Stimulated activated CD8-positive, alpha-beta memory T cell treated with anti-CD3 and anti-CD28 coated beads, Interleukin-4, amount 100 ng/mL, for 24 hours (primary cell): ENCODE measurements around the gene PLA2G4B.
A peak's percentile ranks its signal among the peaks of the same experiment; 100 is the strongest.

Experiments
- DNase-seq: peaks from one replicate; pipeline ENCODE4 v3.0.0-alpha.2; 2020; ENCODE audit warnings: low read depth

PLA2G4B gene

GRCh38 chr15:41806291-41807181 is 32.1 kb upstream of the PLA2G4B start:
- DNase-seq = no peak

GRCh38 chr15:41809121-41809520 is 29.5 kb upstream of the PLA2G4B start:
- DNase-seq = no peak

- no peak for DNase-seq
These were observed 29.0 kb upstream of the PLA2G4B start for GRCh38 chr15:41809526-41810220.

GRCh38 chr15:41810651-41811431 is 27.8 kb upstream of the PLA2G4B start:
- no peak for DNase-seq

- DNase-seq = peak; percentile 56
These were observed 27.0 kb upstream of the PLA2G4B start for GRCh38 chr15:41811432-41812195.

- no peak for DNase-seq
These were observed 25.7 kb upstream of the PLA2G4B start for GRCh38 chr15:41812820-41813375.

GRCh38 chr15:41813426-41813825 is 25.2 kb upstream of the PLA2G4B start:
- DNase-seq = no peak

GRCh38 chr15:41814534-41814933 is 24.1 kb upstream of the PLA2G4B start:
- no peak for DNase-seq

GRCh38 chr15:41816788-41817187 is 21.9 kb upstream of the PLA2G4B start:
- no peak for DNase-seq

- no peak for DNase-seq
These were observed 21.3 kb upstream of the PLA2G4B start for GRCh38 chr15:41817327-41817726.

- DNase-seq = no peak
These were observed 20.9 kb upstream of the PLA2G4B start for GRCh38 chr15:41817781-41818180.

GRCh38 chr15:41819455-41820050 is 19.1 kb upstream of the PLA2G4B start:
- DNase-seq = no peak

- DNase-seq = no peak
These were observed 17.7 kb upstream of the PLA2G4B start for GRCh38 chr15:41820791-41821423.

- DNase-seq = no peak
These were observed 16.8 kb upstream of the PLA2G4B start for GRCh38 chr15:41821831-41822230.

- DNase-seq = no peak
These were observed 16.2 kb upstream of the PLA2G4B start for GRCh38 chr15:41822471-41822870.

GRCh38 chr15:41822957-41823356 is 15.7 kb upstream of the PLA2G4B start:
- no peak for DNase-seq

GRCh38 chr15:41823502-41823901 is 15.1 kb upstream of the PLA2G4B start:
- no peak for DNase-seq

- no peak for DNase-seq
These were observed 14.4 kb upstream of the PLA2G4B start for GRCh38 chr15:41824062-41824745.

GRCh38 chr15:41825145-41825544 is 13.5 kb upstream of the PLA2G4B start:
- DNase-seq = no peak
